Eye (tissue), 1 donor: Measurements from ENCODE around the gene ZNF385C.

ENCODE experiments used
- DNase-seq: peaks from one replicate; pipeline ENCODE4 v3.0.0-alpha.2; 2015

Gene ZNF385C

DNA sequence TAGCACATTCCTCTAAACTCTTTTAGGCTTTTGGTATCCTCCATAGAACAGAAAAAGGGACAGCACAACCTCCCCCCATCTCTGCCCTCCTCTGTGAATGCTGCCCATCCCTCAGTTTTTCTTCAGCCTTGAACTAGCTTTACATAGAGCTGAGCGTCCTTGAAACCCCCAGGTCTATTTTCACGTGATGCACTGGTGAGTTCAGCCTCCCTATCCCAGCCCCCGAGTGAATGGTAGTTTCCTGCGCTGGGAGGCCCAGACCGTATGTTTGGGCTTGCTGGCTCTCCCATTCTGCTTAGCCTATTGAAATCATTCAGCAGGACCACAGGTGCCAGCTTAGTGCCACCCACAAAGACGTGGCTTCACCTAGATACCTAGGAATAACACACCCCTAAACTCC is 22.5 kb downstream of the ZNF385C start:
- no peak for DNase-seq

DNA sequence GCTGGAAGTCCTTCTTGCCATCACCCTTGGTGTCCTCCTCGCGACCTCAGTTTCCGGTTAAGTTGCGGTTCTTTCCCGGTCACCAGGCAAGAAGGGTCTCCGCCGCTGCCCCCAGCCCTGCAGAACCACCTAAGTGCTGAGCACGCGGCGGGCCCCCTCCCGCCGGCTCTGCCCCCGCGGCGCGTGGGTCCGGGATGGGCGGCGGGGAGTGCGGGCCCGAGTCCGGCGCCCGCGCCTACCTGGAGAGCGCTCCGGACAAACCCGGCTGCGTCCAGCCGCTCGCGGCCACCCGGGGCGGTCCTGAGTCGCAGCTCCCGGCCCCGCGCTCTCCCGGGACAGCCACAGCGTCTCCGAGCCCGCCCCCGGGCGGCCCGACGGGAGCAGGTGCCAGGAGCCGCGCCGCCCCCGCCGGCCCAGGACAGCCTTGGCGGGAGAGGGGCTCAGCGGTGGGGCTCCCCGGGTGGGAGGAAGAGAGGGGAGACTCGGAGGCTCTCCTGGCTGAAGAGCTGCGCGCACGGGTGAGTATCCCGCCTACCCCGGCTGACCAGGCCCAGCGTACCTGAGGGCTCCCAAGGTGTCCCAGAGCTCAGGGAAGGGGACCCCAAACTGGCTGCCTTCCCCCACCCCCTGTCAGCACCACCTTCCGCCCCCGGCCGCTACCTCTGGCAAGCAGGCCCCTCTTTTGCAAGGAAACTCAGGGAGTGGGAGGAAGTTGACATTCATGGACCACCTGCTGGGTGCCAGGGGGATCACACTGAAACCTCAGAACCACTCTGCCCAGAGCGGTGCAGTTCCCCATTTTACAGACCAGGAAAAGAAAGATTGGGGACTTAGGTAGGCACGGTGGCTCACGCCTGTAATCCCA is 25.7 kb downstream of the ZNF385C start:
- DNase-seq, result no peak

DNA sequence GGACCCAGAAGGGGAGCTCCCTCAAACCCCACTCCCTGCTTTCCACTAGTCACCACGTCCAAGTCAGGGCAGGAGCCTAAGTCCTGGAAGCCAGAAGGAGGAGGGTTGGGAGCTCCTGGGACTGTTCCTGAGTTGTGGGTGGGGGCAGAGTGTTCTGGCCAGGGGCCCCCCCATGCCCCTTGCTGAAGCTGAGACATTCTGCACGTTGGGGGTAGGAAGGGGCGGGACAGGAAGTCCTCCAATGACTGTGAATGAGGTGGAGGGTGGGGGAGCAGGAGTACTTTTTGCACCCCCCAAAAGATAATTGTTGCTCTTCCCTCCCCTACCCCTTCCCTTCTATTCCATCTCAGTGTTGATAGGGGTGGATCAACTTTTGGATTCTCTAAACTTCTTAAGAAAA is 26.5 kb downstream of the ZNF385C start:
- no peak for DNase-seq

DNA sequence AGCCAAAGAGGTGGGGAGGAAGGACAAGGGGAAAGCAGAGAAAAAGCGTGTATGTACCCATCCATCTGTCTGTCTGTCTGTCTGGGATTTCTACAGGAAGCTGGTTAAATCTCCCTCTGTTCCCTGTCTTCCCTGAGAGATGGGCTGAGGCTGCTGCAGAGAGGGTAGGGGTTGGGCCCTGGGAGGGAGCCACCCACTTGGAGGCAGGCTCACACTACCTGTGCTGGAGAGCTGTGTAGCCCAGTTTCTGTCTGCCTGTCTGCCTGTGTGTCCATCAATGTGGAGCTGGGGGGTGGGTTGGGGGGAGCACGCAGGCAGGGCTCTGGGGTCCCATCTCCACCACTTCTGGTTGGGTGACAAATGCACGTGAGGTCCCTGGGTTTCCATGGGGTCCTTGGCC is 29.3 kb downstream of the ZNF385C start:
- no peak for DNase-seq

DNA sequence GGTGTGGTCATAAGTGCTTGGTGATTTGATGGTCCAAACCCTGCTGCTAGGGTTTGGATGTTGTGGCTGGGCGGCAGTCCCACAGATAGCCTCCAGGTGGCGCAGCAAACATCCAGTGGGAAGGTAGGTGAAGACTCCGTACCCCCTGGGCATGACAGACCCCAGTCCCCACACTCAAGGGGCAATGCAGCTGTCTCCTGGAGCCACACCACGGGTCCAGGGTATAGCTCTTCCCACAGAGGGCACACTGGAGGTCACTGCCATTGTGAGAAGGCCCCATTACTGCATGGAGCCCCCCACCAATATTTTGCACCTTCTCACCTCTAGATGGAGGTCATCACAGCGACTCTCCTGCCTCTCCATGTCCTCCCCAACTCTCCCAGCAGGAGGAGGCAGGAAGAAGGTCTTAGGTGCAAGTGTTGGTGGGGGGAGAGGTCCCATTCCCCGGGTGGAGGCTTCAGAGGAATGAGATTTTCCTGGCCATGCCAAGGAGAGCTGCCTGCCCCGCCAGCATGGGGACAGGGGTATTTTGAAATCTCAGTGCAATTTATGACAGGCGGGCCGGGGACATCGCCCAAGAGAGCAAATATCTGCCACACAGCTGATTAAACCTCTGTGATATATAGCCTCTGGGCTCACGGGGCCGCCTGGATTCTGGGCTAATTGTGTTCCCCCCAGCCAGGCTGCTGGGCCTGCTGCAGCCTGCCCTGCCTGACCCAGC is 30.7 kb downstream of the ZNF385C start:
- peak; percentile 86 for DNase-seq

DNA sequence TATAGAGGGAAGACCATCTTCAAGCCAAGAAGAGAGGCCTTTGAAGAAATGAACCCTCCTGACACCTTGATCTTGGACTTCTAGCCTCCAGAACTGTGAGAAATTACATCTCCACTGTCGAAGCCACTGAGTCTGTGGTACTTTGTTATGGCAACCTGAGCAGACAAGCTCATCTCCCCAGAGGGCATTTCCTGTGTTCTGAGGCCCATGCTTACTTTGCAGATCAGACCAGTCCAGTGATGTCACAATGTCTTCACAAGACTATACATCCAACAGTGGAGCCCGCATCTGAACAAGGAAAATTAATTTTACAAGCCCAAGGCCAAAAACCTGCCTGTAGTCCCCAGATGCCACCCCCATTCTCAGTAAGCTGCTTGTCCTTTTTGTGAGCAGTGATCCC is 33.1 kb downstream of the ZNF385C start:
- DNase-seq, result no peak

DNA sequence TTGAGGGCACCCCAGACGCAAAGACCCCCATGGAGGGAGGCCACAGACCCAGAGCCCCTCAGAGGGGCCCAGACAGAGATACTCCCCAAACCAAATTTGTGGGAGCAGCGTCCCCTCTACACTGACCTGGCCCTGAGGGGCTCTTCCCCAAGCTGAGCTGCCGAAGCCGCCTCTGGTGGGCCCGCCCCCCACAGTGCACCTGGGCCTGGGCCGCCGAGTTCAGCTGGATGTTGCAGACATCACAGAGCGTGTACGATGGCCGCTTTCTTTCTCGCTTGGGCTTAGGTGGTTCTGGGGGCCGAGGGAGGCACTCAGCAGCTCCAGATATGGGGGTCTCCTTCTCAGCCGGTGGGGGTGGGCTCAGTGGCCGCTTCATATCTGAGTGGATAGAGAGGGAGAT is 35.6 kb downstream of the ZNF385C start:
- no peak for DNase-seq

DNA sequence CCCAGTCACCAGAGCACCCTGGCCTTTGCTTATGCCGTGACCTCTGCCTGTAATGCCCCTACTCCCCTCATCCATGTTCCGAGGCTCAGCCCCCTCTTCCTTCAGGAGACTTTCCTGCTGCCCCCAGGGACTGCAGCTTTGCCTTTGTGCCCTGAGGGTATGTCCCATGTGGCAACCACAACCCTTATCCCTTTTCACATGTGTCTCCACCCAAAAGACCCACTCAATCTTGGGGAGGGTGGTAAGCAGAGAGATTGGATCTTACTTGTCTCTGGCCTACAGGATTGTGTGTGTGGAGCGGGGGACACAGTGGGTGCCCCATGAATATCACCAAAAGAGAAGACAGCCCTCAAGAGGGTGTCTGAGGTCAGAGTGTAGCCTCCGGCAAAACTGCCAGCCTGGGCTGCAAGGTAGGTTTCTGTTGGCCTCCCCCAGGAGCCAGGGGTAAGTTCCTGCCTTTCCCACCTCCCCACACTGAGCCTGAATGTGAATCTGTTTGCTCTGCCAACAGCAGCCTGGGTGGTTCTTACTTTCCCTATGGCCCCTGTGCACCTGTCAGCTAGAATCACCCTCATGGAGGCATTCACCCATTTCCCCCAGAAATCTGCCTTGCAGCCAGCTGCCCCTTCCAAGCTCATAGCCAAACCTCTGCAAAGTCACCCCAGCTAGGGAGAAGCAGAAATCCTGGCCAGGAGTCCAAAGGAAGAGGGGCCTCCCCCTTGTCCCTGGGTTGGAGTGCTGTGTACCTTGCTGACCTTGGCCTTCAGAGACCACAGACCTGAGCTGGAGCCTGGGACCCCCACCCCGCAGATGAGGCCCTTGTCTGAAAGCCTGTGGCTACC is 36.4 kb downstream of the ZNF385C start:
- peak; percentile 99 for DNase-seq

DNA sequence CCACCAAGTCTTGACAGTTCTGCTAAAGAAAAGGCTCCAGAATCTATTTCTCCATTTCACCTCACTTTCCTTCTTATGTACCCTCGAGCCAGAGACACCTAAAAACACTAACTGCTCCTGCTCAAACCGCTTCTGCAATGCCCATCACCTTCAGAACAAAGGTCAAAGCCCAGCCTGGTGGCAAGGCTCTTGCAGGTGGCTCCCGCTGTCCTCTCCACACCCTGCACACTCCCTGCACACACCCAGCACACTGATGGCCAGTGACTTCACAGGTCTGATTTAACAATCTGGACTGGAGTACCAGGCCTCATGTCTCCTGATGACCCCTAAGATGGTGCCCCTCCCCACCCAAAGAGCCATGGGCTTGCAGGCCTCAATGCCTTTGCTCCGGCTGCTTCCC is 38.0 kb downstream of the ZNF385C start:
- no peak for DNase-seq

DNA sequence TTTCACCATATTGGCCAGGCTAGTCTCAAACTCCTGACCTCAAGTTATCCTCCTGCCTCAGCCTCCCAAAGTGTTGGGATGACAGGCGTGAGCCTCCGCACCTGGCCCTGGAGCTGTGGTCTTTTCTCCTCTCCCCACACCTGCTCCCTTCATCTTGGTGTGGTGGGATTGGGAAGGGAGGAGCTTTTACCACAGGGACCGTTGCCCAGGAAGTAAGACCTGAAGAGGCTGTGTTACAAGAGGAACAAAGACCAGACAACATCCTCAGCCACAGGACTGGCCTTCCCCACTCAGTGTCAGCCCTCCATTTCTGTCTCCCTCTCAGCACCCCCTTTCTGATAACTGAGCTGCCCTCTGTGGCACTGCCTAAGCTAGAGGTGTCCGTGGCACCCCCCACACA is 38.5 kb downstream of the ZNF385C start:
- no peak for DNase-seq

DNA sequence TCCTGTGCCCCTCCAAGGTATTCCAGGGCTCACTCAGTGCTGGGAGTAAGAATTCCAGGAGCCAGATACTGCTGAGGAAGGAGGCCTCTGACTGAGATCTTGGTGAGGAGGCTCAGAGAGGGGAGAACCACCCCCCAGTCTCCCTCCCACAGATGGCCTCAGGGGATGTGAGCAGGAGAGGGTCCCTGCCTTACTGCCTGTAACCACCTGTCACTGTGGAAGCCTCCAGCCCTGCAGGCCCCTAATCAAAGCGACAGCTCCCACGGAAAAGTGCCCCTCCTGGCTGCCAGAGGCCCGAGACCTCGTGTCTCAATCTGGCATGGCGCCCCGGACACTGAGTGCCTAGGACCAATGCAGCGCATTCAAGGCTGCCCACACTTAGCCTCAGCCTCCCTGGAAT is 40.2 kb downstream of the ZNF385C start:
- DNase-seq, result peak; percentile 57

DNA sequence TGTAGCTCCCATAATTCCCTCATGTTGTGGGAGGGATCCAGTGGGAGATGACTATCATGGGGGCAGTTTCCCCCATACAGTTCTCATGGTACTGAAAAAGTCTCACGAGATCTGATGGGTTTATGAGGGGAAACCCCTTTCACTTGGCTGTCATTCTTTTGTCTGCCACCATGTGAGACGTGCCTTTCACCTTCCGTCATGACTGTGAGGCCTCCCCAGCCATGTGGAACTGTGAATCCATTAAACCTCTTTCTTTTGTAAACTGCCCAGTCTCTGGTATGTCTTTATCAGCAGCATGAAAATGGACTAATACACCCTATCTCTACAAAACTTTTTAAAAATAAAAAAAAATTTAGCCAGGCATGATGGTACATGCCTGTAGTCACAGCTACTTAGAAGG is 41.6 kb downstream of the ZNF385C start:
- no peak for DNase-seq

DNA sequence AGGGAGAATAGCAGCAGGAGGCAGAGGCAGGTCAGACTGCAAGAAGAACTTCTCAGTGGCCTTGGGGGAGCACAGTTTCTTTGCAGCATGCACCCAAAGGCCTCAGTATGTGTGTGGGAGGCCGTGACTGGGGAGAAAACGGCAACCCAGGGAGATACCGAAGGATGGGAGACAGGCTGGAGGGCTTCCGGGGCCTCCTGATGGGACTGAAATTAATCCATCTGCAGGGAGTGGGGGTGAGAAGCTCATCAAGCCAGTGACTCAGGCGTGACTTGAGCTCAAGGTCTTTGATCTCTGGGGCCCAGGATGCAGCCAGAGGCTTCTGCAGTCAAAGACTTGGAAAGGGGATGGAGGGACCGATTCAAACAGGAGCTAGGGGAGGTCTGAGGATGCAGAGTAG is 42.8 kb downstream of the ZNF385C start:
- no peak for DNase-seq

DNA sequence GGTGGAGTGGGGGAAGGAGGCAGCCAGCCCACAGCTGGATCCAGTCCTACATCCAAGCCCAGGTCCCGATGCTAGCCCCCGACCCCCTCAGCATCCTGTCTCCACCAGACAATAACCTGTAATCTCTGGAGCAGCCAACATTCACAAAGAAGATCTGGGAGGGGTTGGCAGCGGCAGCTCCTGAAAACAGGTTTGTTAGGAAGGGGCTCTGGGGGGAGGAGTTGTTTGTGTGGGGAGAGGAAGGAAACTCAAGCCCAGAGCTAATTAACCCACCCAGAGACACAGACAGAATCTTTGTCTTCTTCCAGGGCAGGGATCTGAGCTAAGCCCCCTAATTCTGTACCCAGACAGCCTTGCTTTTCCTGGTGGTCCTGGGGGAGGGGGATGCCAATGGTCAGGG is 43.2 kb downstream of the ZNF385C start:
- no peak for DNase-seq

DNA sequence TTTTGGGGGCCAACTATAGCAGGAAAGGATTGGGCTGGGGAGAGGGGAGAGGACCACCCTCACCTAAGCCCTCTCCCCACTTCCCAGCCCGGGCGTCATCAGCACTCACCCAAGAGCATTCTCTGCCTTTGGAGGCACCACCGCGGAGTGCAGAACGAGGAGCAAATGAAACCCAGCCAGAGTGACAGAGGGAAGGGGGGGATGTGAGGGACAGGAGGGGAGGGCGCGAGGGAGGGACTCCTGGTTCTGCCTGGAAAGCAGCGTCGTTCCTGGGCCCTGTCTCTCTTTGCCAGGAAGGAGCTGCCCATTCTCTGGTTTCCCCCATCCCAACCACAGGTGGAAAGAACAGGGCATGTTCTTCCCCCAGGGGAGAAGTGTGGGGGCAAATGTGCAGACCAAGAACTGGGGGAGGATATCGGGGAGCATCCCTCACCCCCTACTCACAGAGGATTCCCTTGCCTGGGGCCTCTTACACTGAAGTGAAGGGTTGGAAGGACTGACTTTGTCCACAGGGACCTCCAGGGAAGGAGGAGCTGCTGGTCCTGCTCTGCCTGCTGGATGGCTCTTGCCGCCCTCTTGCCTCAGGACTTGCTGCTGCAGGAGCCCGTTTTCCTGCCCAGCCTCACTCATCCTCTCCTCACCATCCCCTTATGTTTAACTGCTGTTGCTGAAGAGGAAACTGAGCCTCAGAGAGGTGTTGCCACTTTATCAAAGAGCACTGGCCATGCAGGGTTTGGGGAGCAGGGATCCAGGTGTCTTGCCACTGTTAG is 44.4 kb downstream of the ZNF385C start:
- peak; percentile 72 for DNase-seq

DNA sequence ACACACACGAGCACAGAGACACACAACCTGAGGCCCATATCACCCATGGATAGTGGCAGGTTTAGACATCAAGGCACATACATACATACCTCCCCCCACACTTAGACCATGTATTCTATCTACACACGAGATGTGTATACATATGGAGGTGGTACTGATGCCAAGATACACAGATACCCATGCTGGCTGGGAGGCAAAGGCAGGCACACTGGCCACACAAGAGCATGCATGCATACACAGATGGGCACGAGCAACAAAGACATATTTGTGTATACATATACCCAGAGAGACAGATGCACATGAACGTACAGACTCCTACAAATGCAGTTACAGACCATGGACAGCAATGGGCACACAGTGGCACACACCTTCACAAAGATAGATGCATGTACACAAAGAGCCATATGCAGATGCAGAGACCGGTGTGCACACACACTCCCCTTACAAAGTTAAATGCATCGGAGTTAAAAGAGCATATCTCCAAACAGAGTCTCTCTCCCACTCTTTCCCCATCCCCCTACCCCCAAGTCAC is 45.9 kb downstream of the ZNF385C start:
- no peak for DNase-seq

DNA sequence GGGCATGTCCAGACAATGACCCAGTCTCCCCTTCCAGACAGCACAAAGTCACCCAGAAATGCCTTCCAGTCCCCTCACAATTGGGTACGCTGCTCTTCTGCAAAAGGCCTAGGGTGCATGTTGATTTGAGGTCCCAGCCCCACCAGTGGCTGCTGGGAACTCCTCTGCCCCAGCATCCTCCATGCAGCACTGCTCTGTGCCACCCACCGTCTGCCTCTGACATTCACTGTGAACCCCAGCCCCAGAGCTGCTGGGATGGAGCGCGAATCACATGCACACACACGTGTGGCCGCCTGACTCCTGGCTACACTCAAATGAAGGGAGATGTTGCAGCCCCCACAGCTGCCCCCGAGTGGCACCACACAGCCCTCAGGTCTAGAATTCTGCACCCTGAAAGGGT is 46.6 kb downstream of the ZNF385C start:
- no peak for DNase-seq

DNA sequence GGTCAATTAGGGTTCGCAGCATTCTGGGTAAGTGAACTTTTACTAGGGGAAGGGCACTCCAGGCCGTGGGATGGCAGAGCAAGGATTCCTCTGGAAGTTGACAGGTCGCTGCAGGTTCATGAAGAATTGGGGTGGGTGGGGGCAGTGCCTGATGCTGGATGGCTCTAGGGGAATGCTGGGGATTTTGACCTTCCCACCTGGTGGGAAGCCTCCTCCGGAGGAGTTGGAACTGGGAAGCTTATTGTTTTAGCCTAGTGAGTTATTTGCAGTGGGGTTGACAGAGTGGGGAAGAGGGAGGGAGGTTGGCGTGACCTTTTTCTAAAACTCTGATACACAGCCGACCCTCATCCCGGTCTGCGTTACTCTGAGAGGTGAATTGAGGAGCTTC is 47.3 kb downstream of the ZNF385C start:
- no peak for DNase-seq

DNA sequence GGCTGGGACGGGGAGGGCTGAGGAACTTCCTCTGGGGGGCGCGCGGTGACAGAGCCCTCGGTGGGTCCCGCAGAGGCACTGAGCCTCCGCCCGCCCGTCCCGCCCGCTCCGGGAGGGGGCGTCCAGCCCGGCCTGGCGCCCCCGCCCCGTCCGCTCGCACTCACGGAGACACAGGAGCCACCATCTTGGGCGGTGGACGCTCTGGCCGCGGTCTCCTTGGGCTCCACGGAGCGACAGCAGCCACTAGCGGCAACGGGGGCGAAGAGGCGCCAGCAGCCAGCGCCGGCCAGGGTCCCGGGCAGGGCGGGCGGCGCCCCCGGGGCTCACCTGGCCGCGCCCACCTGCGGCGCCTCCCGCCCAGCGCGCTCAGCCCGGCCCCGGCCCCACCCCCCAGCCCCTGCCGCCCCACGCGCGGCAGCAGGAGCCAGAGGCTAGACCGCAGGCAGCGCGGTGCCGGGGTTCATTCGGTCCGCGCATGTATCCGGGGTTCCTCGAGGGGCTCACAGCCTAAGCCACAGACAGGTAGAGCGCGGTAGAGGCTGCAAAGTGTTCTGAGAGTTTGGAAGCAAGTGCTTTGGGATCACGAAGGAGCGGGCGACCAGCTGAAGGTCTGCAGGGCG is 47.8 kb downstream of the ZNF385C start, which contains the start of gene C17orf113:
Gene C17orf113 (minus strand): TSS at position 209 of the 620 bp plus-strand sequence. CDS start 7,225 bp downstream, outside the sequence.
- DNase-seq, result peak; percentile 84

DNA sequence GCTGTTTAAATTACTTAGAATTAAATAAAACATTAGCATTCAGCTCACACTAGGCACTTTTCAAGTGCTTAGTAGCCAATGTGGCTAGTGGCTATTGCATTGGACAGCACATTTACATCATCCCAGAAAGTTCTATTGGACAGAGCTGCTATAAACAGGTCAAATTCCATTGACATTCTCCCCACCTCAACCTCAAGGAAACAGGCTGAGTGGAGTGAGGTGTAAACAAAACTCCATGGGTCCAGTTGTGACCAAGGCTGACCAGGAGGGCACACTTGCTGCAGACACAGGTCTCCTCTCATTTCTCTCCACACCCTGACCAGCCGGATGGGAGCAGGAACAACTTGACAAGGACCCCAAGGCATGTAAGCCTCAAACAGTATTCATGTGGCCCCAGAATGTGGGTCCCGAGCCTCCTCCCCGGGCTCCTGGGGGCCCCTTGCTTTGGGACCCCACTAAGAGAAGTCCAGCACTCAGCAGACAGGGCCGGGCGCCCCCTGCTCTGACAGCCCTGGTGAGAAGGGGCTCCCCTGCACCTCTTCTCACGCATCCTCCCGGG is 48.4 kb downstream of the ZNF385C start:
- no peak for DNase-seq

DNA sequence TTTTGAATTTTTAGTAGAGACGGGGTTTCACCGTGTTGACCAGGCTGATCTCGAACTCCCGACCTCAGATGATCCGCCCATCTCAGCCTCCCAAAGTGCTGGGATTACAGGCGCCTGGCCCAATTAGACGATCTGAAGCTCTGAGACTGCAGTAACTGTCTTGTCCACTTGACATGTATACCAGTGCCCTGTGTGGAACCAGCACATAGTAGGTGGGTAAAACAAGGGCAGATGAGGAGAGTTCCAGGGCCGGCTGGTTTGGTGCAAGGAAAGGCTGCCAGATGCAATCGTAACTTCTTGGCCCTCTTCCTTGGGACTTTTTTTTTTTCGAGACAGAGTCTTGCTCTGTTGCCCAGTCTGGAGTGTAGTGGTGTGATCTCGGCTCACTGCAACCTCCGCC is 50.9 kb downstream of the ZNF385C start:
- DNase-seq, result no peak
